ENCODE measurements around the gene ZNF382.

DNA sequence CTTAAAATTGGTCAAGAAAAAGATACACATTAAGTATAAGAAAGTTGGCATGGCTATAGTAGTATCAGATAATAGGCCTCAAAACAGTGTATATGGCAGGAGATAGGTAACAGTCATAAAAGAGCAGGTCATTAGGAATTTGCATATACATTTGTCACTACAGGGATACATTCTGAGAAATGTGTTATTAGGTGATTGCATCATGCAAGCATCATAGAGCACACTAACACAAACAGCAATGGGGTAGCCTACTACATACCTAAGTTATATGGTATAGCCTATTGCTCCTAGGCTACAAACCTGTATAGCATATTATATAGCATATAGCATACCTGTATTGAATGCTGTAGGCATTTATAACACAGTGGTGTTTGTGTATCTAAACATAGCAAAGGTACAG lies 25.9 kb upstream of the ZNF382 start:
- TF ChIP-seq POLR2AphosphoS5 (IDR thresholded peaks at IDR 0.05; ENCODE audit: borderline replicate concordance, low read depth, low read length): no peak
- no peak for TF ChIP-seq EZH2 (IDR thresholded peaks at IDR 0.05)
- TF ChIP-seq FOXP2 (optimal IDR thresholded peaks at IDR 0.05; ENCODE audit: control extremely low read depth, extremely low read length, insufficient read depth): no peak

Data from SK-N-MC (cell line).